ENCODE results near the gene LARP4B.

Gene LARP4B

GRCh38 chr10:824946-825345 is 106.6 kb downstream of the LARP4B start:
- DNase-seq (ENCODE audit: low read depth): no peak

DNA sequence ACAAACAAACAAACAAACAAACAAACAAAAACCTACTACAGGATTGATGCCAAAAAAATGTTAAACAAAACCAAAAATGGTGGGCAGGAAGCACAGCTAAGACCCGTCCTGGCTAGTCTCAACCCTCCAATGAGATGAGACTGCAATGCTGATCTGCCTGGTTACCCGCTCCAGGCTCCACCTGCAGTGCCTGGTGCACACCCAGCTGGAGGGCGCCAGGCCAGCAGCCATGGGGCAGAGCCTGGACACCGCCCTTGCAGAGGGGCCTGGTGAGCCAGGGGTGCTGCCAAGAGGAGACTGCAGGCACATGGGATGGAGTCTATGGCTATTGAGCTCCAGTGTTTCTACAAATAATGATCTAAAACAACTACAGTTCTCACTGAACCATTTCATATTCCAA is 107.0 kb downstream of the LARP4B start:
- DNase-seq (ENCODE audit: low read depth): no peak

- no peak for DNase-seq (ENCODE audit: low read depth)
These were observed 108.7 kb downstream of the LARP4B start for GRCh38 chr10:822661-823367.

DNA sequence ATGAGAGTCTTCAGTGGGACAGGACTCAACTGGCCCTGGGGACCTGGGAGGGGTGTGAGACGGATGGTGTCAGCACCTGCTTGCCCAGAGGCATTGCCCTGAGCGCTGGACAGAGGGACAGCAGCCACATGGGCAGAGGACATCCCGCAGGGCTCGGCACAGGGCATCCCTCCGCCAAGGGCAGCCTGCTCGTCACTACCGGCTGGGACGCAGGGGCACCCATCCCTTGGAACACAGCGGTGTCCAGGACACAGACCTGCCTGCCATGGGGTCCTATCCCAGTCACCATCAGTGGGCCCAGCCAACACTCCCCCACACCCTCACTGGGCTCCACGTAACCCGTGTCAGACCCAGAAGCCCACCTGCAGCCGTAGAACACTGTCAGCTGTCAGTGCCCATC is 109.3 kb downstream of the LARP4B start:
- no peak for DNase-seq (ENCODE audit: low read depth)

DNA sequence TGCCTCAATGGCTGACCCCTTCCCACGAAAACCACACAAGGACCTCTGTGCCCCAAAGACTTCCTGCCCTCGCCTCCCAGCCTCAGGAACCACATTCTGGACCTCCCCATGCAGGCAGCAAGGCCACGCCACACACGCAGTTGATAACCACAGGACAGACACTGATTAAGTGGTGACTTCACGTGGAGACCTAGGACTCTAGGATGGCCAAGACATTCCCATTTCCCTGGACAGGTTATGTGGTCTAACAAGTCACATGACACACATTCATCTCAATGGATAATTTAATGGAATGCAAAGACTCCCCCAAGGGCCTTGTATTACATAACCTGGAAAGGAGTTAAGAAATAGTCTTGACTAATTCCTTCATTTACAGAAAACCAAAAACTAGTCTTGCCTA is 110.2 kb downstream of the LARP4B start:
- DNase-seq (ENCODE audit: low read depth): no peak

GRCh38 chr10:819816-820215 is 111.7 kb downstream of the LARP4B start:
- no peak for DNase-seq (ENCODE audit: low read depth)

DNA sequence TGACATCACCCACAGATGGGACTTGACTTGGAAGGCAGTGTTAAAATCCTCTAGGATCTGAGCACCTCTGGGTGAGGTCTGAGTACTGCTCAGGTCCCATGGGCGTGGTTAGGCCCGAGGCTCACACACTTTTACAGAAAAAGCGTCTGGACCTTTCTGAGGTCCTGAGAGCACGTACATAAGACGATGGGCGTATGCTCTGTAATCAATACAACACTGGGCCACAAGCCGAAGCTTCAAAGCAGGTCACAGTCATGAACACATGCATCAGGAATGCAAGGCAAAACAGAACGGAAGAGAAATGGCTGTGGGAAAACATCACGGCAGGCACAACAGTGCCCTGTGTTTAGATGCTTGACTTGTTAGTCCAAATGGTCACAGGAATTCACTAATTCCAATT is 112.2 kb downstream of the LARP4B start:
- DNase-seq (ENCODE audit: low read depth): no peak

DNA sequence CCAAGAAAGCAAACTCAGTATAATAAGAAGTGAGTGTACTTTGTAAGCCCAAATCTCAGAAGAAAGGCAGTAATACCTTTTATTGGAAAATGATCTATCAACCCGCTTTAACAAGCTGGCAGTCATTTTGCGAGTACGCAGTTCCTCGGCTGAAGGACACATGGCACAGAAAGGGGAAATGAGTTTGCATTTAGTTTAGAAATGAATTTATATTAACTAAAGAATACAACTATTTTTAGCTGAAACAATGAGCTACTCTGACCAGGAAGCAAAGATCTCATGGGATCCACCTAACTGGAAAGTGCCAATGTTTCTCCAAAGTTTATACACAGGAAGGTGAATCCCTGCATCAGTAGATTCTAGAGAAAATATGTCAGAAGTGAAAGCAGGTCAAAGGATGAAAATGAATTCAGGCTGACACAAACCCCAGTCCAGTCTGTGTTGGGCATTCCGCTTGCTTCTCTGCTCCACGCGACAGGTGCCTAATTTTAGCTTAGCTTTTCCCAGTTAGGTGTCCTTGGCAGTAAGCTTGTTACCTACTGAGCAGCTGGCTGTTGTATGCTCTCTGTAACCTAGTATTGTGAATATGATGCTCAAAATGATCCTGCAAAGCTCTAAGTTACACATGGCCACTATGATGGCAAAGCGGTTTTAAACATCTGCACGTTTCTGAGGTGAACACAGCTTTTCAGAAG is 112.8 kb downstream of the LARP4B start:
- no peak for DNase-seq (ENCODE audit: low read depth)

GRCh38 chr10:818010-818409 is 113.5 kb downstream of the LARP4B start:
- no peak for DNase-seq (ENCODE audit: low read depth)

- no peak for DNase-seq (ENCODE audit: low read depth)
These were observed 114.1 kb downstream of the LARP4B start for GRCh38 chr10:817371-817770.

GRCh38 chr10:816958-817357 is 114.5 kb downstream of the LARP4B start:
- no peak for DNase-seq (ENCODE audit: low read depth)

DNA sequence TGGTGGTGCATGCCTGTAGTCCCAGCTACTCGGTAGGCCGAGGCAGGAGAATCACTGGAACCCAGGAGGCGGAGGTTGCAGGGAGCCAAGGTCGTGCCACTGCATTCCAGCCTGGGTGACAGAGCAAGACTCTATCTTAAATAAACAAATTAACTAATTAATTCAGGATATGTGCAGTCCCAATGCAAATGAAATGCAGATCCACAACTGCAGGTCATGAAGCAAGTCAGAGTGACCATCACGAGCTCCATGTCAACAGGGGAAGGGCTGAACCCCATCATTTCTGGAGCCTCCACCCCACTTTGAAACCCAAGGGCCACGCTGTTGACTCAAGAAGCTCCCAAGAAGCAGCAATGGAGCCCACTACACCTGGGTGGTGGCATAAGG is 115.4 kb downstream of the LARP4B start:
- no peak for DNase-seq (ENCODE audit: low read depth)

DNA sequence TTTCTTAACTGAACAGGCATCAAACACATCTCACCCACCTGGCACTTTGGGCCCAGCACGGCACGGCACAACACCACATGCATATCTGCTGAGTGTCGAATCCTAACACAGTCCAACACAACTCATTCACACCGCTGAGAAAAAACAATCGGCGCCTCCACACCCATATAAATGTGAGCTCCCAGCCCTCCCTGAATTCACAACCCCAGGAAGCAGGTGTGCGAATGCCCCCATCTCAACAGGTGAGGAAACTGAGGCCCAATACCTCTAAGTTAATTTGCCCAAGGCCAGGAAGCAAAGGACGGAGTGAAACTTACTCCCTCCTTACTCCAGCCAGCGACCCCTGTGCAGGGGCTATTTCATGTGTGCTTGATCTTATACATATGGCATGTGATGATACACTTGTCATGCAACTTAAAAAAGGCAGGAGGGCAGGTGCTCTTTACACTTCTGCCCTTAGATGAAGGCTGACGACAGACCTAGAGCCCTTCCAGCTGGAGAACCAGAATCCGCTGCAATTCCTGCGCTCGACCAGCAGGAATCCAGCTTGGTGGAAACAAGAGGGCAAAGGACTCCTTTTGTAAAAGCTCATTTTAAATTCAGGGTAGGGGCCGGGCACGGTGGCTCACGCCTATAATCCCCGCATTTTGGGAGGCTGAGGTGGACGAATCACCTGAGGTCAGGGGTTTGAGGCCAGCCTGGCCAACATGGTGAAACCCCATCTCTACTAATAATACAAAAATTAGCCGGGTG is 116.0 kb downstream of the LARP4B start:
- no peak for DNase-seq (ENCODE audit: low read depth)

DNA sequence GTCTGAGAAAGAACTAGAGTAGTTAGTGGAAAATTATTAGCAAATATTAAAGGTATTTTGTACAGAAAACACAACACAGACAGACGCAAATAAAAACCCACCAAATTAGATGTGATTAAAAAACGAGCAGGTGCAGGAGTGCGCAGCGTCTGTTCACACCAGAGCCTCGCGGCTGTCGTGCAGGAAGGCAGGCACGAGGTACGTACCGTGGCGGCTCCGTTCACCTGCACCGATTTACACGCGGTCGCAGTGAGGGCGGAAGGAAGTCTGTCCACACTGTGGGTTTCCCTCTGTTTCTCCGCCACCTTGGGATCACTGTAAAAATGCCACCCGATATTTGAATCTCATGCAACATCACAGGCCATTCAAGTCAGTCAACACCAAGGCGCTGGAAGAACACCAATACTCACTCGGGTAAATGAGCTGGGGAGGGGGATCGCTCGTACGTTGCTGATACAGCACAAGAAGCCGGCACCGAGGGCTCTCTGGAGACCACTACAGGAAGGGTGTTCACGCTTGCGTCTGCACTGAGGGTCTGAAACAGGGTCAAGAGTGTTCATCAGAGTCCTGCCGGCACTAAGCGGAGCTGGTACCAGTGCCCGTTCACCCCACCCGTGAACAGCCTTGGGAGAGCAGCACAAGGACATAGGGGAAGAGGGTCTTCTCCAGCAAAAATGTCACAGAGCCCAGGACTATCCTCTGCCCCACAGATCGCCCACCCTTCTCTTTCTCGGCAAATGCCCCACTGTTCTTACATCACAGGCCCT is 116.8 kb downstream of the LARP4B start:
- no peak for DNase-seq (ENCODE audit: low read depth)

GRCh38 chr10:813286-813685 is 118.2 kb downstream of the LARP4B start:
- DNase-seq (ENCODE audit: low read depth): no peak

- no peak for DNase-seq (ENCODE audit: low read depth)
These were observed 118.7 kb downstream of the LARP4B start for GRCh38 chr10:812787-813186.

DNA sequence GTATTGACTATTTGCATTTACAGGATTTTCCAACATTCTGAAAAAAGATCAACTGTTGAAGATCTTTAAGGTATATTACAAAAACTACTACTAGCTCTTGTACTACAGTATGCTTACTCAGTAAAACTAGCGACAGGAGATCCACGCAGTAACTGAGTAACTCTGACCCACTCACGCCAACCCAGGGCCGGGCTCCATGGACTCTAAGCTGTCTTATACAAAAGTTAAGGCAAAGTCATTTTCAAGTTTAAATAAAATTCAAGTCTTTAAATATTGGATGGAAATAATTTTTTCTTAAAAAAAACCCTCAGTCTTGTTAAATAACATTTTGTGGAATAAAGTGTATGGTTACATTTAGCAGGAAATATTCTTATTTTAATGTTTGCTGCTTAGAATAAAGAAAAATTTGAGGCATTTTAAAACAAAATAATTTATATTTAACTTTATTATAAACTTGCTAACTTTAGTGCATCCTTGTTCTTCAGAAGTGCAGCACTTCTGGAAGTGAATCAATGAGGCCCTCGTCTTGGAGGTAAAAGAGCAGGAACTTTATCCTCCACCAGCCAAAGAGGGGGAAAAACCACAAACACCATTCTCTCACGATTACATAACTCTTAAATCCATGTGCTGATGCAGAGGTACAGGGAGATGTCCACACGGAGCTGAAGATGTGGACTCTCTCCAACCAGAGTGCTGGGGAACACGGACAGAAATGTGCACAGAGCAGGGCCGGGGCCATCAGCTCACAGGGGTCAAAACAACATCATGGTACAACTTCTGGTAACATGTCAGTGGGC is 119.9 kb downstream of the LARP4B start:
- no peak for DNase-seq (ENCODE audit: low read depth)

DNA sequence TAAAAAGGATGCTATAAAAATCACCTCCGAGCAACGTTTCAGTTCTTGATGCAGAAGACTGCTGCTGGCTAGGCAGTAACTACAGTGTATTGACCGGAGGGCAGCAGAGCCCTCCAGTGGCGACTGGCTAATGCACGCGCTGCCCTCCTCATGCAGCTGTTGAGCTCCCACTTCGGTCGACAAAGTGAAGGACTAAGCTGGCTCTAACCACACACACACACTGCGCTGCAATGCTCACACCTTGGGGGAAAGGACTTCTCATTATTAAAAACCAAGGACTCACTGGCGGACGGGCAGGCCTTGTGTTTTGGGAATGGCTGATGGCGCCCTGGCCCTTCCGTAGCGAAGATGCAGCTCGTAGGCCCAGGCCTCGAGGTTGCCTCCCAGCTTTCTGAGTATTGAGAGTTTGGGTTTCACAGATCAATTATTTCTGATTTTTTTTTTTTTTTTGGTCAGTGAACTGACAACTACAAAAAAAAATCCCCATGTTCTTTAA is 121.1 kb downstream of the LARP4B start:
- no peak for DNase-seq (ENCODE audit: low read depth)

DNA sequence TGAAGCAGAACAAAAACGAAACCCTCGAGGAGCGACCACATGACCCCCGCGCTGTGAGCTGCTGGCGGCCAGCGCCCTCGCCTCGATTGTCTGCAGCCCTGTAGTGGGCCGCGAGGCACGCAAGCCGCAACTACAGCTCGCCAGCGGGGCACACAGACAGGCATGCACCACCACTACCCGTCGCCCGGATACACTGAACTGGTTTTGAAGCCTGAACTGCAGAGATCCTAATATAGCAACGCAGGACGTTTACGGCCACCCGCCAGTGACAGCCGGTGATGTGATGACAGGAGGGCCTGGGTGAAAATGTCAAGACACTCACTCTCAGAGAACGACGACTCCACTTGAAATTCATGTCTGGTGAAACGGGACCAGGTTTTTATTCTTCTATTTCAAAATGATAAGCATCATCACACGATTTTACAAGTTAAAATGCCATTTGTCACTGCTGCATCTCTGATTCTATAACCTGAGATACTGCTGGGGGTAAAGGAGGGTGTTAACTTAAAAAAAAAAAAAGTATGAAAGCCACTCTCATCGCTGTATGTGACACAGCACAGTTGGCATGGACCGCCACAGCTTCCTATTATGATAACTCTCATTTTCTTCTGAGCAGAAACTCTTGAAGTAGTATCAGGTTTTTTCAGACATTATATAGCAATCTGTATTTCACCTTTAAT is 121.7 kb downstream of the LARP4B start:
- DNase-seq (ENCODE audit: low read depth): no peak

- no peak for DNase-seq (ENCODE audit: low read depth)
These were observed 123.5 kb downstream of the LARP4B start for GRCh38 chr10:807958-808353.
